H9 (cell line): ENCODE data around the gene SHANK1. TPM values are rescaled to one million over a fixed set of nuclear protein-coding genes. Genes with fewer than 3 reads are reported as not detected.

Source experiments
- DNase-seq: peaks from one replicate; pipeline ENCODE4 v3.0.0-alpha.2; 2017
- H2AFZ ChIP-seq: one replicate; pipeline ENCODE4 v1.6.1; 2013; ENCODE audit warnings: mild to moderate bottlenecking, low read length, control low read depth, moderate library complexity
- H2AK5ac ChIP-seq: 2 replicates; pipeline ENCODE4 v1.6.1; 2013; ENCODE audit warnings: low read length, control low read depth, mixed read lengths; ENCODE audit not compliant: insufficient read length
- H2BK120ac ChIP-seq: one replicate; pipeline ENCODE4 v1.6.1; 2013; ENCODE audit warnings: low read depth, mild to moderate bottlenecking, low read length, control low read depth, inconsistent platforms; ENCODE audit not compliant: poor library complexity, severe bottlenecking
- H2BK12ac ChIP-seq: 2 replicates; pipeline ENCODE4 v1.6.1; 2013; ENCODE audit warnings: low read length, control low read depth, mixed read lengths, low read depth; ENCODE audit not compliant: insufficient read length
- H2BK15ac ChIP-seq: 2 replicates; pipeline ENCODE4 v1.6.1; 2013; ENCODE audit warnings: low read depth, low read length, control low read depth
- H2BK20ac ChIP-seq: one replicate; pipeline ENCODE4 v1.6.1; 2013; ENCODE audit warnings: low read depth, mild to moderate bottlenecking, low read length, control low read depth, inconsistent platforms; ENCODE audit not compliant: poor library complexity, severe bottlenecking
- H2BK5ac ChIP-seq: 2 replicates; pipeline ENCODE4 v1.6.1; 2013; ENCODE audit warnings: low read length, control low read depth, mixed read lengths; ENCODE audit not compliant: insufficient read length
- H3K14ac ChIP-seq: 2 replicates; pipeline ENCODE4 v1.6.1; 2013; ENCODE audit warnings: low read length, control low read depth; ENCODE audit not compliant: insufficient read depth
- H3K18ac ChIP-seq: 2 replicates; pipeline ENCODE4 v1.6.1; 2013; ENCODE audit warnings: low read depth, mild to moderate bottlenecking, mixed read lengths, low read length, control low read depth; ENCODE audit not compliant: insufficient read length
- H3K23ac ChIP-seq: 2 replicates; pipeline ENCODE4 v1.6.1; 2013; ENCODE audit warnings: low read length, control low read depth, mixed read lengths, low read depth; ENCODE audit not compliant: insufficient read length
- H3K23me2 ChIP-seq: 2 replicates; pipeline ENCODE4 v1.6.1; 2013; ENCODE audit warnings: low read depth, mild to moderate bottlenecking, mixed read lengths, low read length, control low read depth; ENCODE audit not compliant: insufficient read length, poor library complexity, severe bottlenecking
- H3K27ac ChIP-seq: 2 replicates; pipeline ENCODE4 v1.5.1; 2013; ENCODE audit warnings: low read length, control low read depth, mixed read lengths, low read depth; ENCODE audit not compliant: insufficient read length
- H3K27me3 ChIP-seq: 2 replicates; pipeline ENCODE4 v1.6.1; 2013; ENCODE audit warnings: low read length, control low read depth, inconsistent platforms; ENCODE audit not compliant: insufficient read depth
- H3K4ac ChIP-seq: 2 replicates; pipeline ENCODE4 v1.6.1; 2013; ENCODE audit warnings: low read depth, mild to moderate bottlenecking, control low read depth, inconsistent platforms, low read length, moderate library complexity
- H3K4me1 ChIP-seq: 2 replicates; pipeline ENCODE4 v1.6.1; 2013; ENCODE audit warnings: low read length, control low read depth, inconsistent platforms; ENCODE audit not compliant: insufficient read depth
- H3K4me2 ChIP-seq: 2 replicates; pipeline ENCODE4 v1.6.1; 2013; ENCODE audit warnings: low read length, control low read depth, mixed read lengths; ENCODE audit not compliant: insufficient read length, insufficient read depth
- H3K56ac ChIP-seq: 2 replicates; pipeline ENCODE4 v1.6.1; 2013; ENCODE audit warnings: low read depth, mild to moderate bottlenecking, mixed read lengths, low read length, control low read depth; ENCODE audit not compliant: insufficient read length
- H3K79me1 ChIP-seq: 2 replicates; pipeline ENCODE4 v1.6.1; 2013; ENCODE audit warnings: low read depth, mild to moderate bottlenecking, moderate library complexity, low read length, control low read depth, inconsistent platforms; ENCODE audit not compliant: insufficient read depth, poor library complexity, severe bottlenecking
- H3K79me2 ChIP-seq: 2 replicates; pipeline ENCODE4 v1.6.1; 2013; ENCODE audit warnings: low read length, control low read depth, inconsistent platforms; ENCODE audit not compliant: insufficient read depth
- H3K9ac ChIP-seq: 2 replicates; pipeline ENCODE4 v1.6.1; 2013; ENCODE audit warnings: low read length, control low read depth, mixed read lengths; ENCODE audit not compliant: insufficient read length; ENCODE audit errors: extremely low read depth
- H3K9me3 ChIP-seq: one replicate; pipeline ENCODE4 v1.6.1; 2013; ENCODE audit warnings: low read depth, low read length, inconsistent platforms; ENCODE audit not compliant: control insufficient read depth
- H3T11ph ChIP-seq: one replicate; pipeline ENCODE4 v1.6.1; 2013; ENCODE audit warnings: mild to moderate bottlenecking, low read length, control low read depth, inconsistent platforms
- H4K20me1 ChIP-seq: one replicate; pipeline ENCODE4 v1.6.1; 2013; ENCODE audit not compliant: control insufficient read depth, insufficient read length, insufficient read depth
- H4K5ac ChIP-seq: 2 replicates; pipeline ENCODE4 v1.6.1; 2013; ENCODE audit warnings: low read depth, mild to moderate bottlenecking, mixed read lengths, low read length, control low read depth; ENCODE audit not compliant: insufficient read length
- H4K8ac ChIP-seq: replicated peaks from 2 replicates; pipeline ENCODE4 v1.6.1; 2013; ENCODE audit warnings: low read length, control low read depth, mixed read lengths, low read depth; ENCODE audit not compliant: insufficient read length
- H4K91ac ChIP-seq: 2 replicates; pipeline ENCODE4 v1.6.1; 2013; ENCODE audit warnings: low read depth, mild to moderate bottlenecking, moderate library complexity, mixed read lengths, low read length, control low read depth; ENCODE audit not compliant: insufficient read length
- H3K27ac Mint-ChIP-seq, 3 experiments: 2 replicates in 2 of 3; 3 replicates in 1 of 3; pipeline ENCODE4 v1.8.0; 2020 to 2021; ENCODE audit warnings: mixed read lengths in 3 of 3, mild to moderate bottlenecking in 1 of 3, moderate library complexity in 1 of 3
- H3K27me3 Mint-ChIP-seq: 2 replicates; pipeline ENCODE4 v1.8.0; 2021; ENCODE audit warnings: low read depth, mild to moderate bottlenecking, moderate library complexity, mixed read lengths
- H3K36me3 Mint-ChIP-seq, 3 experiments: 2 replicates in 2 of 3; 3 replicates in 1 of 3; pipeline ENCODE4 v1.8.0; 2020 to 2021; ENCODE audit warnings: low read depth in 3 of 3, mixed read lengths in 3 of 3; ENCODE audit not compliant: insufficient read depth in 1 of 3
- H3K4me1 Mint-ChIP-seq, 2 experiments: 2 replicates each; pipeline ENCODE4 v1.8.0; 2020; ENCODE audit warnings: mixed read lengths in 2 of 2
- H3K4me3 Mint-ChIP-seq, 2 experiments: 2 replicates in 1 of 2; 3 replicates in 1 of 2; pipeline ENCODE4 v1.8.0; 2020 to 2021; ENCODE audit warnings: mild to moderate bottlenecking in 2 of 2, mixed read lengths in 2 of 2, moderate library complexity in 1 of 2
- H3K9me3 Mint-ChIP-seq, 2 experiments: 2 replicates in 1 of 2; 3 replicates in 1 of 2; pipeline ENCODE4 v1.8.0; 2020; ENCODE audit warnings: mild to moderate bottlenecking in 2 of 2, mixed read lengths in 2 of 2, moderate library complexity in 1 of 2
- CTCF ChIP-seq: fragments of 200-600 bp; sonication (generic); conservative IDR thresholded peaks from 3 replicates; pipeline ENCODE4 v1.8.0; 2021; ENCODE audit warnings: antibody characterized with exemption, mild to moderate bottlenecking
- whole genome bisulfite sequencing: extraction: QIAGEN DNeasy Blood & Tissue Kit; methylation state at CpG from one replicate; pipeline ENCODE4 v1.1.7; 2013; ENCODE audit warnings: missing lambda C conversion rate, low lambda C conversion rate, mixed read lengths; ENCODE audit not compliant: insufficient read length; ENCODE audit errors: extremely low coverage; 5-methylcytosine and 5-hydroxymethylcytosine counted together
- total RNA-seq: library from RNA; stranded (reverse); gene quantifications from 2 replicates; pipeline ENCODE4 v1.2.1, GENCODE V29; 2021

Gene SHANK1
- total RNA-seq, 1 experiment from 2014 or later: 1.7 TPM

- Histone ChIP-seq H2BK12ac (no peak overlapping the region), H3T11ph (no peak overlapping the region), H2AFZ (no peak overlapping the region), H4K8ac (no peak overlapping the region), H2BK120ac (no peak overlapping the region), H3K27me3 (no peaks in the 10 kb centered on the region; the same call in 1 of the 2 replicates), H3K27ac (no peak overlapping the region), H2AK5ac (no peak overlapping the region), H2BK15ac (no peak overlapping the region), H3K4ac (no peak overlapping the region), H3K79me2 (no peaks in the 10 kb centered on the region), H3K79me1 (no peaks in the 10 kb centered on the region), H3K14ac (no peak overlapping the region), H2BK20ac (no peak overlapping the region), H3K4me2 (peak overlapping the region; percentile 31), H3K18ac (peak overlapping the region; percentile 35), H3K56ac (no peak overlapping the region), H4K5ac (no peak overlapping the region), H3K9ac (no peak overlapping the region), H3K23me2 (no peaks in the 10 kb centered on the region), H3K4me1 (no peaks in the 10 kb centered on the region; the same call in 1 of the 2 replicates), H4K20me1 (no peaks in the 10 kb centered on the region), H3K23ac (no peak overlapping the region), H3K9me3 (no peaks in the 10 kb centered on the region), H2BK5ac (no peak overlapping the region), H4K91ac (no peak overlapping the region)
- peak overlapping the region; percentile 2 to 96 (median 76); a peak in 5 of 7 replicates for H3K27ac Mint-ChIP-seq
- H3K9me3 Mint-ChIP-seq: no peaks in the 10 kb centered on the region
- peaks cover 23 to 36% of the 10 kb centered on the region in 2 experiments for H3K4me1 Mint-ChIP-seq
- peak; percentile 99 for DNase-seq
- H3K27me3 Mint-ChIP-seq: peaks cover 45% of the 10 kb centered on the region
- no peak for TF ChIP-seq CTCF
- H3K36me3 Mint-ChIP-seq: no peaks in the 10 kb centered on the region; a peak in 2 of 7 replicates
- H3K4me3 Mint-ChIP-seq: peak overlapping the region; percentile 50 to 70
- WGBS: no CpG with 5 or more reads among the region's 39 CpGs
Measured at GRCh38 chr19:50728084-50728737, 8.6 kb upstream of the SHANK1 start.
